SU-DHL-6 (cell line): ENCODE results near the gene TBKBP1.

Source experiments
- CTCF ChIP-seq: fragments of 200-600 bp; sonication (generic); IDR thresholded peaks from one replicate; pipeline ENCODE4 v1.5.1; 2017; ENCODE audit warnings: antibody characterized with exemption, mild to moderate bottlenecking, low read length, moderate library complexity; ENCODE audit not compliant: insufficient read depth, poor library complexity, severe bottlenecking
- EZH2phosphoT487 ChIP-seq: fragments of 200-600 bp; sonication (generic), shearing (Covaris generic); conservative IDR thresholded peaks from 2 replicates; pipeline ENCODE4 v1.6.1; 2018; ENCODE audit warnings: mild to moderate bottlenecking, antibody characterized with exemption, low read length, moderate library complexity, mixed read lengths

- TF ChIP-seq CTCF (no peak), EZH2phosphoT487 (no peak)
Observed at GRCh38 chr17:47735139-47735464, 41.1 kb downstream of the TBKBP1 start.
